COLO829 (cell line): ENCODE results near the gene SLC1A4.
A peak's percentile ranks its signal among the peaks of the same experiment; 100 is the strongest.
"Not testable (repeated sequence)": the region's sequence is repeated elsewhere in the genome, so short reads cannot be mapped to it uniquely, and the experiment has no call there.

Experiments used
- DNase-seq: peaks from one replicate; pipeline ENCODE4 v3.0.0; 2012; ENCODE audit warnings: low spot score

SLC1A4 gene

DNA sequence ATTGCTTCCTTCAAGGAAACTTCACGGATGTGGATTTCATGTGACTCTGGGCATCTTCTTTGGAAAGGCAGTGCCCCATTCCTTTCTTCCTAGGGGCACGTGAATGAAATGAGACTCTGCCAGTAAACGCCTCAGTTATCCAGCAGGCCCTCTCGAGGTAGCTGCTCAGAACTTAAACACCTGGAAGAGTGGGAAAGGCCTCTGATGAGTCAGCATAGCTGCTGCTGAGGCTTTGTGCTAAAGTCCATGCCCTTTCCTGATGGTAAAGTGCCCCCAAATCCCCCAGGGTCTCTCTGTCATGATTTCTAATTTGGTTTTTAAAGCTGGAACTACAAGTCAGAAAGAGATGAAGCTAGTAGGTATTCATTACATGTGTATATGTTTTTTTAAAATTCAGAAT, 3.8 kb downstream of the SLC1A4 start:
- no peak for DNase-seq

DNA sequence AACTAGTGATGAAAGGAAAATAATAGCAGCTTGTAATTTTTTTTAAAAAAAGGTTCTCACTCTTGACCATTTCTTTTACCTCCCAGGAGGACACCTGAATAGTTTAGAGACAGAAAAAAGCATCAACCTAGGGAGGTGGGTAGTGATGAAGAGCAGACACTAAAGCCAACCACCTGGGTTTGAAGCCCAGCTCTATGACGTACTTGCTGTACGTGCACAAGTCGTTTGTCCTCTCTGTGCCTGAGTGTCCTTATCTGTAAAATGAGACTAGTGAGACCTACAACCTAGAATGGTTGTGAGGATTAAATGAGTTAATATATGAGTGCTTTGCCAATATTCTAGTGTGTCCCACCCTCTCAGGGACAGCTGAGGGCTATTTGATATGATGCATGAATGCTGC, 5.8 kb downstream of the SLC1A4 start:
- DNase-seq: no peak

DNA sequence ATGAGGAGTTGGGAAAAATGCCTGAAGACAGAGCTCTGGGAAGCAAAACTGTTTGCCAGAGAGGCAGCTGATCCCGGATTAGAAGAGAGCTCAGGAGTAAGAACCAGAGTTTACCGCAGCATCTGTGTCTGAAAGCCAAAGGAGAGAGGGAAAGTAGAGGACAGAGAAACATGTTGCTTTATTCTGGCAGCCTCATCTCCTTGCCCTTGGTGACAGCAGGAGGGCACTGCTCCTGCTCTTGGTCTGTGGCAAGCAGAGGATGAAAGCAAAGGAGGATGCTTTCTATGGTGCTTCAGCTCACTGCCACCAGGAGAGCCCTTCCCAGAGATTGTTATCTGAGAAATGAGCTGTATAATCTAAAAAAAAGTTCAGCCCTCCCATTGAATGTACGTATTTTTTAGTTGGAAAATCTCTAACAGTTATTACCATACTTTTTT, 7.7 kb downstream of the SLC1A4 start:
- no peak for DNase-seq

DNA sequence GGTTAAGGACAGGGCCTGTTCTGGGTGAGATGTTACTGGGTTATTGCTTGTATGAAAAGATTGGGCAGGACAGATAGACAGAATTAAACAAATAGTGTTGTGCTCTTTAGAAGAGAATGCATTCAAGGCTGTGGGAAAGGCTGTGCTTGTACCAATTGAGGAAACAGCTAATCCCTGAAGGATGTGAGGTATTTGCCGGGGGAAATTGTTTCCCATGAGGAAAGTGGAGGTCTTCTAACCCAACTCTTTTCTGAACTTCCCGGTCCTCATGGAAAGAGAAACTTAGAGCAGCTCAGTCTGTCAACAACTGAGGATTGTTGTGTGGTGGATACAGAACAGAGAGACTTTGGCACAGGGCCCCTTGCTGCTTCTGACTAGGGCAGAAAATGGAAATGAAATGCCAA, 9.5 kb downstream of the SLC1A4 start:
- DNase-seq: no peak

DNA sequence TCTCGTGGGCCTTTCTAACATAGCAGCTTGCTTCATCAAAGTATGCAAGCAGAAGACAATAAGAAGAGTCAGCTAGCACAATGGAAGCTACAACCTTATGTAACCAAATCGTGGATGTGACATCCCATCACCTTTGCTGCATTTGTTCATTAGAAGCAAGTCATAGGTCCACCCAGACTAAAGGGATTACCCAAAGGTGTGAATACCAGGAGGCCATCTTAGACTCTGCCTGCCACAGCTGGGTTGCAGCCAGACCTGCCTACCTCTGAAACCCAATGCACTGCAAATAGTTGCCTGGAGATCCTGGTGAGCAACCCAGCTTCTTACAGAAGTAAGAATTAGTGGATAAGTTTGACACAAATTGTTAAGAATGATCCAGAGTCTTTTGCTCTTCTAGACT, 10.6 kb downstream of the SLC1A4 start:
- no peak for DNase-seq

DNA sequence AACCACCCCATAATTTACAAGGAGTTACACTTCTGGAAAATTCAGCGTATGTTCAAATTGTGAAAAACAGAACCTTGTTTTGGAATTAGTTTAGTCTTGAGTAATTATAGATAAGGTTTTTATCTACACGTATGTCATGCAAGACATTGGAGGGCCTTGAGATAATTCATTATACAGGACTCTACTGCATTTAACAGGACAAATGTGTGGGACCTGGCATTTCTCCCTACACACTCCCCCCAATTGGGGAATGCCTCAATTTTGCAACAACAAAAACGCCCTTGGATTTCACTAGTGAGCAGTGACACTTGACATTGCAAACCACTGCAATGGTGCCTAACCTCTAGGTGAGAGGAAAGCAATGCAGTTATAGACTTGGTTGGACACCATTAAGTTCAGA, 11.4 kb downstream of the SLC1A4 start:
- no peak for DNase-seq

DNA sequence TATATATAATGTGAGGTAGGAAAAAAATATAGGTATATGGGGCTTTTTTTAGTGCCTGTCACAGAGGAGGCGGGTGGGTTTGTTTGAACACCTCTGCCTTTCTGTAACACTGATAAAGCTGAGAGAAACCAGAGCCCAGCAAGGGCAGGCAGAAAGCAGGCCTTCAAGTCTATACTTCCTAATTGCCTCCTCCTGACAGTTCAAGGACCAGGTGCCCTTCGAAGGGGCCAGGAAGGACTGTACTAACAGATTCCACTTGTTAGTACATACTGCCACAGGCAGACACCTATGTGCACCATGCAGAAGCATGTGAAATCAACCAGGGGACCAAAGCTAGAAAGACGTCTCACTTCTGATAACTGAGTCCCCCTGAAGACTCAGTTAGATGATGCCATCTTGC, 13.8 kb downstream of the SLC1A4 start:
- DNase-seq: no peak

DNA sequence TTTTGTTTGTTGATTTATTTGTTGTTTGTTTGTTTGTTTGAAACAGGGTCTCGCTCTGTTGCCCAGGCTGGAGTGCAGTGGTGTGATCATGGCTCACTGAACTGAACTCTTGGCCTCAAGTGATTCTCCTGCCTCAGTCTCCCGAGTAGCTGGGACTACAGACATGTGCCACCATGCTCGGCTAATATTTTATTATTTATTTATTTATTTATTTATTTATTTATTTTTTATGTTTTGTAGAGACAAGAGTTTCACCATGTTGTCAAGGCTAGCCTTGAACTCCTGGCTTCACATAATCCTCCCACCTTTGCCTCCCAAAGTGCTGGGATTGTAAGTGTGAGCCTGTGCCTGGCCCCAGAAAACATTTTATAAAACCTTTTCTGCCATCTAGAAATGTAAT, 15.0 kb downstream of the SLC1A4 start:
- not testable (repeated sequence) for DNase-seq

DNA sequence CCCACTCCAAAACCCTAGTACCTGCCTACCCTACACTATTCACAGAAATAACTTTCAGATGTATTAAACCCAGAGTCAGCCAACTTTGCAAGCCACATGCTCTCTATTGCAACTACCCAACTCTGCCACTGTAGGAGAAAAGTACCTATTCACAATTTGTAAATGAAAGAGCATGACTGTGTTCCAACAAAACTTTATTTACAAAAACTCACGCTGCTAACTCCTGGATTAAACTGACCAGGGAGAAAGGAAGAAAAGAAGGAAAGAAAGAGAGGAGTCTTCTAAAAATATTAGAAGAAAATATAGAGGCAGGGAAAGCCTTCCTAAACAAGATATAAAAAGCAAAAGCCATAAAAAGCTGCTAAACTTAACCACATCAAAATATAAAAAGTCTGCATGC, 24.6 kb downstream of the SLC1A4 start:
- no peak for DNase-seq

DNA sequence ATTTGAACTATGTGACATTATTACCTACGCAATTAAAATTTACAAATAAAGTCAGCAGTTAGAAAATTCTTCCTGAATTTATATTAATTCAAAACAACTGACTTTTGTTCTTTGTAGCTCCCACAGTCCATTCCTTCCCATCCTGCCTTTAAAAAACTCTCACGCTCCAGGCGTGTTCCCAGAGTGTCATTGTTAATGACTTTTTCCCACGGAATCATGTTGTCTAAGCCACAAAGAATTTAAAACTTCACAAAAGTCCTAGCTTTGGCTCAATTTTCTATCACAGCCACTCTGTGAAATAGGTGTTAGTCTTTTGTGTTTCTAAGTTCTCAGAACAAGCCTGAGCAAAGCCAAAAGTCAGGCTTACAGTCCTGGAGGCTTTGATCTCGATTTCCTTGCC, 26.5 kb downstream of the SLC1A4 start:
- no peak for DNase-seq

DNA sequence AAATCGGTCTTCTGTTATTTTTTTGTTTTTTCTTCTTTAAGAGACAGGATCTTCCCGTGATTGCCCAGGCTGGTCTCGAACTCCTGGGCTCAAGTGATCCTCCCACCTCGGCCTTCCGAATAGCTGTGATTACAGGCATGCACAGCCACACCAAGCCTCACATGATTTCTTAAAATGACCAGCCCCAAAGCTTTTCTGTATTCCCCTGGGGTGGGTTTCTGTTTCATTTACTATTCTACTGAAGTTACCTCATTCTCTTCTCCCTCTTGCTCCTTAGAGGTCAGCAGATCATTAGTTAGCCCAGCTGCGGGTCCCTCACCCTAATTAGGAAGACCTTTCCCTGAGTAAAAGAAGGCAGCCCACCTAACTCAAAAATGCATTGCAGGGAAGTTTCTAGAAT, 27.6 kb downstream of the SLC1A4 start:
- no peak for DNase-seq

DNA sequence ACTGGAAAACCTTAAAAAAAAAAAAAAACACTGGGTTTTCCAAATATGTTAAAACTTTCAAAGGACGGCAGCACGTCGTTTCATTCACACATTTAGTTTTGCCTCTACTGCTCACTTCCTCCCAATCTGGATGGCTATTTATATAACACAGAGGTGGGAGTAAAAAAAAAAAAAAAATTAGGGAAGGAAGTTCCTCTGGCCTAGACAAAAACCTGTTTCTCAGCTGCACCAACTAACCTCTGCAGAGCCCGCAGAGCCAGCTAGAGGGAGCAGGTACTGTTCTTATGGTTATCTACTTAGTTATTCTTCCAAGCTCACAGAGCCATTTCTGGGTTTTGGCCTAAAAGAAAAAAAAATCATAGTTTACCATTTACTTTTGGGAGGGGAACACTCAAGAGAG, 28.1 kb downstream of the SLC1A4 start:
- DNase-seq: no peak

DNA sequence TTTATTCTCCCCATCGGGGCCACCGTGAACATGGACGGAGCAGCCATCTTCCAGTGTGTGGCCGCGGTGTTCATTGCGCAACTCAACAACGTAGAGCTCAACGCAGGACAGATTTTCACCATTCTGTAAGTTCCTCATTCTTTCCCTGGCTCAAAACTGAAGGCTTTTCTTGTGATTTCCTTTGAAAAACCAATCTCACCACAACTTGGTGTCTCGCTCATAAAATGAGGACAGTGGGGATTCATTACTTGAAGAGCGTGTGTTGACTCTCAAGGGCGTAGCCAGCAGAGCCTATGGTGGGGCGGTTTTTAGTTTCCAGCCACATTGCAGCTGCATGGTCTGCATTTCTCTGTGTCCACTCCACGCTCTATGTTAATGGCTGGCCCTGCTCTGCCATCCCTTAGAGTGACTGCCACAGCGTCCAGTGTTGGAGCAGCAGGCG, 29.0 kb downstream of the SLC1A4 start:
- DNase-seq: no peak

DNA sequence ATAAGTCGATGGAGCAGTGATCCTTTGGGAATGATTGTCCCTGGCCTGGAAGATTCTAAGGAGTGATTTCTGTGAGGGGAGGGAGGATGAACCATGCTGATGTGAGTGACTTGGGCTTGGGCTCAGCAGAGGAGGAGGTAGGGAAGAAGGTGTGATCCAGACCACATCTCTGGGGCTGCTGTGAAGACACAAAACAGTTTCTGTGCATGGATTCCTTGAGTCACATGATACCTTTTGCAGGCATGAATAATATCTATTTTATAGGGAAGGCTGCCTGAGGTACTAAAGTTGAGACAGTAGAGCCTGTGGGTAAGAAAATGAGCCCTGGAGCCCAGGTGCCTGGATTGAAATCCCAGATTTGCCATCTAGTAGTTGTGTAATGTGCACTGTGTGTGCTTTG, 29.8 kb downstream of the SLC1A4 start:
- DNase-seq: no peak

DNA sequence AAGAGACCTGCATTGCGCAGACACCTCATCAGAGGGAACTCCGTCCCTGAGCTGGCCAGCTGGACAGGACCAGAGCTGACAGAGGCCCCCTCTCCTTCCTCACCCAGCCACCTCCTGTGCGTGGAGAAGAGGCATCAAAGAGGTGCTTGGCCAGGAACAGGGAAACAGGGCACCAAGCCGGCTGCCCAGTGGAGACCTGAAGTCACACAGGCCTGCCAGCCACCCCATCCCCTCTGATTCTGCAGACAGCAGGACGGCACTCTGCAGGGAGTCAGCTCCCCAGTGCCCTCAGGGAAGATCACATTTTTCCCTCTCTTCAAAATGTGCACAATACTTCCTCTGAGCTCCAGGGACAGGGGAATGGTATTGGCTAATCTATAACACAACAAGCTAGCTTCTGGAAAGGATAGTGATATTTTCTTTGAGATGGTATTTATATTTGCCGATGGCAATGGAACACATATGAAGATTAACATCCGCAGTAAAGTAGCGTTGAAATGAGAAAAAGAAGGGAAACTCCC, 30.5 kb downstream of the SLC1A4 start:
- DNase-seq: peak; percentile 62

DNA sequence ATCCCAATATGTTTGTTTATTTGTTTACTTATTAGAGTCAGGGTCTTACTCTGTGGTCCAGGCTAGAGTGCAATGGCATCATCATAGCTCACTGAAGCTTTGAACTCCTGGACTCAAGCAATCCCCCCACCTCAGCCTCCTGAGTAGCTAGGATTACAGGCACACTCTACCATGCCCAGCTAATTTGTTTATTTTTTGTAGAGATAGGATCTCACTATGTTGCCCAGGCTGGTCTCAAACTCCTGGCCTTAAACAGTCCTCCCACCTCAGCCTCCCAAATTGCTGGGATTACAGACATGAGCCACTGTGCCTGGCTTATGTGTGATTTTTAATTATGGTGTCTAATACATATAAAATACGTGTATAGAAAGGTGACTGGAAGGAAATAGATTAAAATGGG, 31.1 kb downstream of the SLC1A4 start:
- not testable (repeated sequence) for DNase-seq

DNA sequence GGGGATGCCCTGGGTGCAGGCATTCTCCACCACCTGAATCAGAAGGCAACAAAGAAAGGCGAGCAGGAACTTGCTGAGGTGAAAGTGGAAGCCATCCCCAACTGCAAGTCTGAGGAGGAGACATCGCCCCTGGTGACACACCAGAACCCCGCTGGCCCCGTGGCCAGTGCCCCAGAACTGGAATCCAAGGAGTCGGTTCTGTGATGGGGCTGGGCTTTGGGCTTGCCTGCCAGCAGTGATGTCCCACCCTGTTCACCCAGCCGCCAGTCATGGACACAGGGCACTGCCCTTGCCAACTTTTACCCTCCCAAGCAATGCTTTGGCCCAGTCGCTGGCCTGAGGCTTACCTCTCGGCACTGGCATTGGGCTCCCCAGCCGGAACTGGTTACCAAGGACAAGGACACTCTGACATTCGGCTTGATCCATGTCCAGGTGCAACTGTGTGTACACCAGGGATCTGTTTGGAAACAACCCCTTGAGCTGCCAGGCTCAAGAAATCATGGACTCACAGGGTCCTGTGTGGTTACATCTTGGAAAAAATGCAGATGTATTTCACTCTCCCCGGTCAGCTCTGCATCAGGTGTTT, 31.8 kb downstream of the SLC1A4 start:
- DNase-seq: no peak

DNA sequence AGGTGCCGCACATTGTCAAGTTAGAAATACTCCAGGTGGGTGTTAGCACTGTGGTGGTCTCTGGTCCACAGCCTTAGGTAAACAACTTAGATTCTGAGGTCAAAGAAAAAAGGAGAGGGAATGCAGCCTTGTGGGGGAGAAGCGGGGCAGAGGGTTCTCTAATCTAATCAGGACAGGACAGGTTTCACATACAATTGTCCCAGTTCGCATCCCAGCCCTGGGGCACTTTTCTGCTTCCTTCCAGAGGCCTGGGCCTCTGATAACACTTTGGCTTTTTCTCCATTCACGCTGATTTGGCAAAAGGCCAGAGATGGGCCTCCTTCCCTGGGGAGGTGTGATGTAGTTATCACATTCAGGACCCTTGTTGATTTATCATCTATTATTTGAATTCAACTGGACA, 32.5 kb downstream of the SLC1A4 start:
- no peak for DNase-seq

DNA sequence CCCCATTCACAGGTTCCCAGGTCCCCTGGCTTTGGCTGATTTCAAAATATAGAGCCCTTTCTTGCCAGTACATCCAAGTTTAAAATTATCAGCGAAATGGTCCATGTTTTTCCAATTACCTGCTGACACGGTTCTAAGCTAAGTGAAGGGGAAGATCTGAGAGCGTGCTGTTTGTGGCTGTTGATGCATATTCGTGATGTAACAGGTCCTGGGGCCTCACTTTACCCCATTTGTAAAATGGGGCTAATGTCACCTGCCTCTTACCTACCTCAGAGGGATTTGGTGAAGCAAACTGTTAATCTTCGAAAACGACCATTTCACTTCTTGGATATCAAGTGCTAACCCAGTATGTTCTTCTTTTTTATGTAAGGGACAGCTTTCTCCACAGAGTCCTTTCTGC, 33.0 kb downstream of the SLC1A4 start:
- DNase-seq: no peak

DNA sequence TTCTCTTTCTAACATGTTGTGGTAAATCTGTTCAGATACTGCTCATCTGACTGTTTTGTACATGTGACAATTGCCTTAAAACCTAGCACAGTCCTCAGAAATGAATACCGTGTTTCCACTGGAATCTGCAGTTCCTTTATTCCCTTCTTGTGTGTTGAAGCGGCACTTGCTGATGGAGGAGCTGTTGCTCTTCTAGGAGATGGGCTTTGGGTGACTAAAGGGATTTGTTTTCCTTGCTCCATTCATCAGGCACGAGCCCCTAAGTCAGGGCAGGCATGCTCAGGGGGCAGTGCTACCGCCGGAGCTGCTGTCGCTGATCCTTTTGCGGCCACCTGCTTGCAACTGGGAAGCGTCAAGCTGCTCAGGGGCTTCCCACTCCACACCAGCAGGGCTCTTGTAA, 34.5 kb downstream of the SLC1A4 start:
- DNase-seq: no peak

DNA sequence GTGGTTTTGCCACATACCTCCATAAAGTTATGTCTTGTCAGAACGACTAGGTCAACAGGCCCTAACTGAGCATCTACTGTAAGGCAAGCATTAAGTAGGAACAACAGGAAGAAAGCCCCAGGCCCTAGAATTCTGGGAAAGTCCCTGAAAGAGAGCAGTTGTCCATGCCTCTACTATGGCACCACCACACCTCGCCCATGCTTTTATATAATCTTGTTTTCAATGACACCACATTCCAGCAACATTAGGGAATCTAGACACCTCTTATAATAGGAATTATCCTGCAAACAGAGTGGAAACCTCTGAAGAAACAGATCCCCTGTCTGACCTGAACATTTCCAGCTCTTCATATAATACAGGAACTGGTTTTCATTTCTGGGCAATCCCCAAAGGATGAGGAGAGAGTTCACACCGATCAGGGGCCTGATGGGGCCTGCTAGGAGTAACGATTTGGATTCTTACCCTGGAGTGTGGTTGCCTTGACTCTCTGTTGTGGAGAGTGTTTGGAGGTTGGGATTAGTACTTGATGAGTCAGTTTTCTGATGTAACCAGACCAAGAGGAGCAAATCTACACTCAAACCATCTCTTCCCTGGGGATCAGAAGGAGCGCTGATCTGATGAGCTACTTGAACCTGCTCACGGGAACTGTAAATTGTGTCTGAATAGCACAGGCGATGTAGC, 35.1 kb downstream of the SLC1A4 start:
- no peak for DNase-seq

DNA sequence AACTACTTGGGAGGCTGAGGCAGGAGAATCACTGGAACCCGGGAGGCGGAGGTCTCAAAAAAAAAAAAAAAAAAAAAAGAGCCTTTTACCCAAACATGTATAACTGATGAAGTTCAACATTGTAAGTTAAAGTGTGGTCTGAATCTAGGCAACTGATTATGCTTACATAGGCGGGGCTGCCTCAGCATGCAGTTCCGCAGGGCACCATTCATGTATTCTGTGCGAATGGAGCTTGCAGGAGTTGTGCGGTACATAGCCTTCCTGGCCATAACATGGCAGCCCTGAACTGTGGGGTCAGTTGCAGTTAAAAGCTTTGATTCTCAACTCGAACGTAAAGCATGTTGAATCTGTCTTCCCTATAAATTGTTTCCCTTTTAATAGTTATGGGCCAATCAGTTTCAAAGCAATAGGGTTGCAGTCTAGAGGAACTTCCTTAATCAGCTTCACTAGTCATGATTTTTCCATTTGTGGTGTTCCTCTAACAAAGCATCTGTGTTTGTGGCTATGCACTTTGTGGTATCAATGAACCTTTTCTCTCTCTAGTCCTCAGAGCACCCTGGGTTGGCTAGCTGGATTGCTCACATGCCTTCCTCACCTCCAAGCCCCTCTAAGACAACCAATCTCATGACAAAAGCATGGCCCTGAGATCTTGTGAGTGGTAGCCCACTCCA, 36.4 kb downstream of the SLC1A4 start:
- peak; percentile 66 for DNase-seq

DNA sequence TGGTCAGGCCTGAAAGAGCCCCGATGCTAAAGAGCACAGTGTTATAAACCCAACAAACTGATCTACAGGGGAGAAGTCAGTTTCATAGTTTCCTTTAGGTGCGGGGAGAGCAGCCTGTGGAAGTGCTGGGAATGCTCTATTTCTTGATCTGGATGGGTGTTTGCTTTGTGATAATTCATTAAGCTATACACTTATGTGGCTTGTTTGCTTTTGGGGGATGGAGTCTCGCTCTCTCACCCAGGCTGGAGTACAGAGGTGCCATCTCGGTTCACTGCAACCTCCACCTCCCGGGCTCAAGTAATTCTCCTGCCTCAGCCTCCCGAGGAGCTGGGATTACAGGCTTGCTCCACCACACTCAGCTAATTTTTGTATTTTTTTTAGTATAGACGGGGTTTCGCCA, 37.0 kb downstream of the SLC1A4 start:
- DNase-seq: no peak
